ENCODE results near the gene SEC22A. TPM values are rescaled to one million over a fixed set of nuclear protein-coding genes. Genes with fewer than 3 reads are reported as not detected.

Gene SEC22A
- total RNA-seq, 4 donors from 2014 or later: 20.6 to 36.4 (median 28.0) TPM

DNA sequence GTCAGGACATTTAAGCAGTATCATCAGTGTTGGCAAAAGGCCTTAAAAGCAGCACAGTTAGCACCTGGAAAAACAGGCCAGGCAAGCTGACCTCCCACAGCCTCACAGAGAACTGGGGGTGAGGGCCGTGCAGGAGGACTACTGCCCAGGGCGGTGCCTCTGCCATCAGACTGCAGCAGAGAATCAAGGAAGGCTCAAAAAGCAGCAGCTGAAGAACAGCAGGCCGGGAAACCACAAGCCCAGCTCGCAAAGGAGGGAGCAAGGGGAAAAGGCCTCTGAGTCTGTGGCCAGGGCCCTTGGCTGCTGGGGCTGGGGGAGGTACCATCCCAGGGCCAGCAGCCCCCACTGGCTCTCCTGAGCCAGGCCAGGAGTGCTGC lies 84.2 kb downstream of the SEC22A start:
- WGBS, 2 donors: 73% methylated on average over 4 of the region's 4 CpGs; no CpG with 5 or more reads in 1 of the 2 donors
- no peak overlapping the region for H3K27ac ChIP-seq
- intact Hi-C loops (cut with DNase I): no loop called here
- DNase-seq: no peak
- H3K4me3 ChIP-seq: no peak overlapping the region
- no peak for TF ChIP-seq POLR2A (IDR thresholded peaks at IDR 0.05)
- TF ChIP-seq CTCF (IDR thresholded peaks at IDR 0.05): no peak
- no peaks in the 10 kb centered on the region for H3K4me1 ChIP-seq
- peaks cover 0 to 13% (median 0%) of the 10 kb centered on the region in 3 donors for H3K36me3 ChIP-seq
- H3K9me3 ChIP-seq: no peaks in the 10 kb centered on the region
- no peaks in the 10 kb centered on the region for H3K27me3 ChIP-seq

GRCh38 chr3:123286308-123287023 lies 84.7 kb downstream of the SEC22A start:
- no peak overlapping the region for H3K4me3 ChIP-seq
- WGBS, 2 donors: 86 to 100% methylated on average over 2 to 5 of the region's 16 CpGs
- H3K36me3 ChIP-seq: peaks cover 0 to 17% (median 0%) of the 10 kb centered on the region in 3 donors
- TF ChIP-seq POLR2A (IDR thresholded peaks at IDR 0.05) (no peak), CTCF (IDR thresholded peaks at IDR 0.05) (peak in 4 of 6 experiments; percentile 30 to 56 (median 36))
- H3K9me3 ChIP-seq: no peaks in the 10 kb centered on the region
- intact Hi-C loops (cut with DNase I): no loop called here
- no peak overlapping the region for H3K27ac ChIP-seq
- DNase-seq: no peak
- H3K4me1 ChIP-seq: no peaks in the 10 kb centered on the region
- H3K27me3 ChIP-seq: no peaks in the 10 kb centered on the region

DNA sequence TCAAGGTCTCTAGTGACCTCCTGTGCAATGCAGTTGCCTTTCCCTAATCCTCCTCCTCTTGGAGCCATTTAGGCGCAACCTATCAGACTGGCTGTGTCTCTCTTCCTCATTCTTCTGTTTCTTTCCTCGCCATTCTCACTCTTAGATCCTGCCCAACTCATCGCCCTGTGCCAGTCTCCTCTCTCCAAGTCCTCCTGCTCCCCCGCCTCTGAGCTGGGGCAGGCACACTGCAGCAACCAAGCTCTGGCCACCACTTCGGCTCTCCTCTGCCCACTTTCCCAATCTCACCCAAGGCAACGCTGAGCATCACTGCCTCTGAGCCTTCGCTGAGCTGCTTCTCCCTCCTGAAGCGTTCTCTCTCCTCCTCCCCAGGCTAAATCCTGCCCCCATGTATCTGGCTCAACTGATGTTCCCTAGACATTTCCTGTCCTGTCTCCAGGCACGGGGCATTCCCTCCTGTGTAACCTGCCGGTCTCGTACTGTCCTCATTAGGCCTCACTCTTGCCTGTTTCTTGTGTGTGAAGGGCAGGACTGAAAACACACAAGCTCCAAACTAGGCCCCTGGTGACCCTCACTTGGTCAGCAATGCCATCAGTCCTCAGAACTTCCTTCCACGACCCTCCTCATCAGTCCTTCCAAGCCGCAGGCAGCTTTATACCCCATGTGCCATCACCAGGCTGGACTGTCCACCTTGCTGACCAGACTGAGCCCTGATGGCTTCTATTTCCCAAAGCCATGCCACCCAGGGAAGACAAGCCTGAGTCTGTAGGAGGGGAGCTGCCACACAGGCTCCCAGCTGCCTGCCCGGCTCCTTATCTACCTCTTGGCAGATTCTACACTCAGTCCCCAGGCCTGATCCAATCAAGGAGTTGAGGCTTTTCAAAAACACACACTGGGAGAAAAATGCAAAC lies 85.6 kb downstream of the SEC22A start:
- 81 to 88% methylated on average over 13 to 14 of the region's 14 CpGs for WGBS, 2 donors
- intact Hi-C loops (cut with DNase I): no loop called here
- Histone ChIP-seq H3K4me1 (no peaks in the 10 kb centered on the region), H3K4me3 (no peak overlapping the region), H3K27ac (no peak overlapping the region), H3K36me3 (peaks cover 0 to 17% (median 0%) of the 10 kb centered on the region in 3 donors), H3K9me3 (no peaks in the 10 kb centered on the region), H3K27me3 (no peaks in the 10 kb centered on the region)
- no peak for DNase-seq
- TF ChIP-seq POLR2A (IDR thresholded peaks at IDR 0.05): no peak
- no peak for TF ChIP-seq CTCF (IDR thresholded peaks at IDR 0.05)

GRCh38 chr3:123287962-123288302 lies 86.2 kb downstream of the SEC22A start:
- 75 to 94% methylated on average over 5 to 6 of the region's 6 CpGs for whole genome bisulfite sequencing, 2 donors
- no peak for DNase-seq
- Histone ChIP-seq H3K27me3 (no peaks in the 10 kb centered on the region), H3K9me3 (no peaks in the 10 kb centered on the region), H3K4me1 (no peaks in the 10 kb centered on the region), H3K4me3 (no peak overlapping the region), H3K27ac (no peak overlapping the region), H3K36me3 (peaks cover 0 to 17% (median 0%) of the 10 kb centered on the region in 3 donors)
- intact Hi-C loops (cut with DNase I): no loop called here
- no peak for TF ChIP-seq CTCF (IDR thresholded peaks at IDR 0.05)
- no peak for TF ChIP-seq POLR2A (IDR thresholded peaks at IDR 0.05)
